ENCODE results near the gene ADK. TPM values are rescaled to one million over a fixed set of nuclear protein-coding genes. Genes with fewer than 3 reads are reported as not detected.

The ADK gene
- polyA plus RNA-seq, 1 donor (not counting 4 experiments of a cell fraction or from before 2014, with no cell fraction given), result 139 TPM

- H3K79me2 ChIP-seq (ENCODE audit: control insufficient read depth, insufficient read depth, low read length), result no peaks in the 10 kb centered on the region
- H4K20me1 ChIP-seq (ENCODE audit: control insufficient read depth, extremely low read depth, insufficient read depth, low read length), result no peaks in the 10 kb centered on the region
- H3K36me3 ChIP-seq (ENCODE audit: control insufficient read depth in 2 of 2, extremely low read depth in 1 of 2, insufficient read depth in 2 of 2, low read length in 2 of 2), result no peaks in the 10 kb centered on the region
- H3K9me3 ChIP-seq (ENCODE audit: control insufficient read depth, low read depth, low read length), result no peaks in the 10 kb centered on the region
- FAIRE-seq (no peak), DNase-seq (ENCODE audit: low read depth, low spot score) (no peak)
- H3K4me2 ChIP-seq (ENCODE audit: control insufficient read depth, extremely low read depth, insufficient read depth, low read depth, low read length), result no peak overlapping the region
- H3K9me1 ChIP-seq (ENCODE audit: control insufficient read depth, extremely low read depth, insufficient read depth, low read length), result no peaks in the 10 kb centered on the region
- H3K4me1 ChIP-seq (ENCODE audit: control insufficient read depth, extremely low read depth, insufficient read depth, low read length), result no peaks in the 10 kb centered on the region
- no peak overlapping the region for H3K9ac ChIP-seq (ENCODE audit: control insufficient read depth, extremely low read depth, insufficient read depth, low read length)
- H3K4me3 ChIP-seq (ENCODE audit: control insufficient read depth in 2 of 3, extremely low read depth in 1 of 3, insufficient read depth in 2 of 3, low read depth in 1 of 3, low read length in 3 of 3), result no peak overlapping the region
- no peak overlapping the region for H2AFZ ChIP-seq (ENCODE audit: control insufficient read depth, low read length)
- H3K27me3 ChIP-seq (ENCODE audit: control insufficient read depth, extremely low read depth, insufficient read depth, low read length), result no peaks in the 10 kb centered on the region
- H3K27ac ChIP-seq (ENCODE audit: control insufficient read depth, insufficient read depth, low read length), result no peak overlapping the region
- dilution Hi-C loops (cut with MboI; ENCODE audit: extremely low pct_ligation_motif_present, low sequenced_read_pairs), result no loop called here
- TF ChIP-seq CTCF (optimal IDR thresholded peaks at IDR 0.05 in 1 of 3, IDR thresholded peaks at IDR 0.05 in 1 of 3, conservative IDR thresholded peaks at IDR 0.05 in 1 of 3; ENCODE audit: extremely low read depth in 1 of 3, insufficient read depth in 2 of 3, low read length in 3 of 3) (no peak), EZH2 (IDR thresholded peaks at IDR 0.05; ENCODE audit: low read length) (no peak)
Observed at GRCh38 chr10:74641659-74642058, 490.6 kb downstream of the ADK start.

GRCh38 chr10:74642901-74643595 is 492.0 kb downstream of the ADK start:
- Histone ChIP-seq H3K9me3 (ENCODE audit: control insufficient read depth, low read depth, low read length) (no peaks in the 10 kb centered on the region), H3K27ac (ENCODE audit: control insufficient read depth, insufficient read depth, low read length) (no peak overlapping the region), H3K27me3 (ENCODE audit: control insufficient read depth, extremely low read depth, insufficient read depth, low read length) (no peaks in the 10 kb centered on the region), H3K36me3 (ENCODE audit: control insufficient read depth in 2 of 2, extremely low read depth in 1 of 2, insufficient read depth in 2 of 2, low read length in 2 of 2) (no peaks in the 10 kb centered on the region), H2AFZ (ENCODE audit: control insufficient read depth, low read length) (no peak overlapping the region), H3K4me1 (ENCODE audit: control insufficient read depth, extremely low read depth, insufficient read depth, low read length) (no peaks in the 10 kb centered on the region), H4K20me1 (ENCODE audit: control insufficient read depth, extremely low read depth, insufficient read depth, low read length) (no peaks in the 10 kb centered on the region), H3K4me3 (ENCODE audit: control insufficient read depth in 2 of 3, extremely low read depth in 1 of 3, insufficient read depth in 2 of 3, low read depth in 1 of 3, low read length in 3 of 3) (no peak overlapping the region), H3K4me2 (ENCODE audit: control insufficient read depth, extremely low read depth, insufficient read depth, low read depth, low read length) (no peak overlapping the region), H3K79me2 (ENCODE audit: control insufficient read depth, insufficient read depth, low read length) (no peaks in the 10 kb centered on the region), H3K9me1 (ENCODE audit: control insufficient read depth, extremely low read depth, insufficient read depth, low read length) (no peaks in the 10 kb centered on the region), H3K9ac (ENCODE audit: control insufficient read depth, extremely low read depth, insufficient read depth, low read length) (no peak overlapping the region)
- dilution Hi-C loops (cut with MboI; ENCODE audit: extremely low pct_ligation_motif_present, low sequenced_read_pairs), result no loop called here
- TF ChIP-seq EZH2 (IDR thresholded peaks at IDR 0.05; ENCODE audit: low read length), result no peak
- no peak for TF ChIP-seq CTCF (optimal IDR thresholded peaks at IDR 0.05 in 1 of 3, IDR thresholded peaks at IDR 0.05 in 1 of 3, conservative IDR thresholded peaks at IDR 0.05 in 1 of 3; ENCODE audit: extremely low read depth in 1 of 3, insufficient read depth in 2 of 3, low read length in 3 of 3)
- no peak for DNase-seq (ENCODE audit: low read depth, low spot score)
- no peak for FAIRE-seq
